ELF-1 (cell line): ENCODE results near the gene LRRC26.
A peak's percentile ranks its signal among the peaks of the same experiment; 100 is the strongest.

Experiments used
- DNase-seq: peaks from one replicate; pipeline ENCODE4 v3.0.0-alpha.2; 2016; ENCODE audit warnings: low read depth, low spot score

LRRC26 gene

DNA sequence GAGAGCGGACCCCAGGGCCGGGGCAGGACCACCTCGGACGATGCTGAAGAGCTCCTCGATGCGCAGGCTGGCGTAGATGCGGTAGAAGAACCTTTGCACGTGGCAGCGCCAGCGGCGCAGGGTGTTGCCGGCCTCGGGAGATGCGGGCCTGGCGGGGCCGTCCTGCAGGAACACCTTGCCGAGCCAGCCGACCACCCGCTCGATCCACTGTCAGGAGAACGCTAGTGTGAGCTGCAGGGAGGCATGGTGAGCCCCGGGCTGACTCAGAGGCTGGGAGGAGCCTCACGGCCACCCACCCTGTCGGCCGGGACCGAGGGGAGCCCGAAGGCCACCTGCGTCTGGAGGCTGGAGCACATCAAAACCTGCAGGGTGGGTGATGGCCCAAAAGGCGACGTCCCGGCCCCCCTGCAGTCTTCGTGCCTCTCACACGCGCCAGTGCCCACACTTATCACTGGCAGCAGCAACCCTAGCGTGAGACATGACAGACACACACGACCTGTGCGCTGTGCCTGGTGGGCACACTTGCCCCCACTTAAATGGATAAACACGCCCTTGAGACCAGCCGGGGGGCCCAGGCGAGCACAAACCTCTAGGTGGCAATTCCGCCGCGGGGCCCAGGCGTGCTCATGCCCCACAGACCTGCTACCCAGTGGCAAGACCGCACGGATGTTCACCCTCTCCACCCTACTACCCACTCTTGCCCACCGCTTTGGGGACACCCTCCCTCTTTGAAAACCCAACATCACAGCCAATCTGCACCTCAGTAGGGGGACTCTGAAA, 15.2 kb upstream of the LRRC26 start:
- no peak for DNase-seq

DNA sequence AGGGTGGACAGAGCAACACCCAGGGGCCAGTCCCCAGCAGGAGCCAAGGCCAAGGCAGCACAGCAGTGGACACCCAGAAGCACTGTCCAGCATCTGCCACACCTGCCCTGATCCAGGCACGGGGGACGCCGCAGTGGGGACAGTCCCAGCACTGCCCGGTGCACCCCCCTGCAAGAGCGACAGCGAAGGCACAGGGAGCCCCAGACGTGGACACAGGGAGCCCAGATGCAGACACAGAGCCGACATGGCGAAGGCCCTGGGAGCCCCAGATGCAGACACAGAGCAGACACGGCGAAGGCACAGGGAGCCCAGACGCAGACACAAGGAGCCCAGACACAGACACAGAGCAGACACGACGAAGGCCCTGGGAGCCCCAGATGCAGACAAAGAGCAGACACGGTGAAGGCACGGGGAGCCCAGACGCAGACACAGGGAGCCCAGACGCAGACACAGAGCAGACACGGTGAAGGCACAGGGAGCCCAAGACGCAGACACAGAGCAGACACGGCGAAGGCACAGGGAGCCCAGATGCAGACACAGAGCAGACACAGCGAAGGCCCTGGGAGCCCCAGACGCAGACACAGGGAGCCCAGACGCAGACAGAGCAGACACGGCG, 14.2 kb upstream of the LRRC26 start:
- no peak for DNase-seq

DNA sequence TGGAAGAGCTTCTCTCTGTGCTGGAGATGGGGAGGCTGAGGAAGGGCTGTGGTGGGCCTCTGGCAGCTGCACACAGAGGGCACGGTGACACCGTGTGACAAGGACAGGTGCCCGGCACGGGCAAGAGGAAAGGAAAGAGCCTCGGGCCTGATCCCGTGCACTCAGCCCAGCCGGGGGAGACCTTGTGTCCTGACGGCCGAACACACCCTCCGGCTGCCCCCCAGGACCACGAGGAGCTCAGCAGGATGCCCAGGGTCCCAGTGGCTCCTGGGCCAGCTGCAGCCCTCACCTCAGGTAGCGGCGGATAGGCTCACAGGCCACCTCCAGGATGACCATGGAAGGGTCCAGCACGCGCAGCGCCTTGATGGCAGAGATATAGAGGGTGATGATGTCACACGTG, 13.0 kb upstream of the LRRC26 start:
- DNase-seq: no peak

DNA sequence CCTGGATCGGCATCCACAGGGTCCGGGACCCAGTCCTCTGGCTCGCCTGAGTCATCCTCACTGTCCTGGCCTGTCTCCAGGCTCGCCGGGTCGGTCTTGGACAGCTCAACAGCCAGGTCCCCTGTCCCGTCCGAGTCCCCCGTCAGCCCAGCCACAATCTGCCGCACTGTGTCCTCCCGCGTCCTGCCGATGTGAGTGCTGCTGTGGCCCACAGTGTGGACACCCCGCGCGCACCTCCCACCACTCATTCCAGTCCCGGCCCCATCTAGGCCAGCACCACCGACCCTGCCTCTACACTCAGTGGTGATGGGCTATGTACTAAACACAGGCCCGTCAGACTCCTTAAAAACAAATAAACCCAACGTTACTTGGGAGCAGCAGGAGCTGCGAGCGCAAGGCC, 11.8 kb upstream of the LRRC26 start:
- no peak for DNase-seq

DNA sequence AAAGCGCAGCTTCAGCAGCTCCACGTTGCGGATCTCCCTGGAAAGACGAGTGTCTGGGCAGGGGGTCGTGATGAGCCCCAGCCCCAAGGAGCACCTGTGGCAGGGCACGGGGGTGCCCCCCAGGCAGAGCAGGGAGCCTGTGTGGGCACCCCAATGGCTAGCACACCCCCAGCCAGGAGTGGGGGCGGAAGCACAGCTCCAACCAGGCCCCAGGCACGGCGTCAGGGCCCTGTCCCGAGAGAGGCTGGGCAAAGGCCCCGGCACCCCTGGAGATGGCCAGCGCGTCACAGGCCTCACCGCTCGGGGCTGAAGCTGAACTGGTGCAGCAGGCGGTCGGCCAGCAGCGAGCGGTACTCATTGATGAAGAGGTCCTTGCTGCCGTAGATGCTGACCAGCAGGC, 10.6 kb upstream of the LRRC26 start:
- no peak for DNase-seq

DNA sequence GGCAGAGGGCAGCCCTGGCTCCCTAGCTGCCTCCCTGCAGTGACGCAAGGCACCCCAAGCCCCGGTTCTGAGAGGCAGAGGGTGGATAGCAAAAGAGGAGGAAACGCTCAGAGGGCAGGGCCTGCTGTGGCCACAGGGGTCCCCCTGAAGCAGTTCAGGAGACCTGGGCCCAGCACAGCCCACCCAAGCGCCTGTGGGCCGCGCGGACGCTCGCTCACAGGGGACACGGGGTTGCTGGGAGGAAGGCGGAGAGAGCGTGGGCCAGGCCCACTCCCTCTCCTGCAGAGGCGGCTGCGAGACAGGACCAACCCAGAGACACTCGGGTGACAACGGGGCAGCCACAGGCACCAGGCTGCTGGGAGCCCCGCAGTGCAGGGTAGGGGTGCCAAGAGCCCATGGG, 9.9 kb upstream of the LRRC26 start:
- no peak for DNase-seq

DNA sequence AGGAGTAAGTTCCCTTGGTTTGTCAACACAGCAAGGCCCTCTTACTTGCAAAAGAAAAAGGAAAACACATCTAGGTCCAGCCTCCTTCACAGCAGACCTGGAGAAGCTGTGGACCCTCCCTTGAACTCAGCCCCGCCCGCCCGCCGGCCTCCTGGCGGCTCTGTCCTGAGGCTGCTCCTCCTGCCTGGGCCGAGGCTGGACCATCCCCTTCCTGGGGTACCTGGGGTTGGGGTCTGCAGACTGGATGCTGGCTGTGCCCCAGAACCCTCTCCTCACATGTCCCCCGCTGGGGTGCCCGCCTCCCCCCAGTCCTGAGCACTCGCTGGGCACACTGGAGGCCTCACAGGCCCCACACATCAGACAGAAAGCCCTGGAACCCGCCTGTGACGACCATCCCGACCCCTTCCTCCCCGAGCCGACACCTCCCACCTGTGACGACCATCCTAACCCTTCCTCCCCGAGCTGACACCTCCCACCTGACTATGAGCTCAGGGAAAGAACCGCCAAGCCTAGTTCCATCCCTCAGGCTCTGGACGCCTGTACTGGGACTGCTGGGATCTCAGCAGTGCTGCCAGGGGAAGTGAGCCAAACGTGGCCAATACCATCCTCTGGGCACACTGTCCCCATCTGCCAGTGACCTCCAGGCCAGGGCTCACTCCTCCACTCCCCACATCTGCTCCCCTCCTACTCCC, 9.2 kb upstream of the LRRC26 start:
- no peak for DNase-seq

DNA sequence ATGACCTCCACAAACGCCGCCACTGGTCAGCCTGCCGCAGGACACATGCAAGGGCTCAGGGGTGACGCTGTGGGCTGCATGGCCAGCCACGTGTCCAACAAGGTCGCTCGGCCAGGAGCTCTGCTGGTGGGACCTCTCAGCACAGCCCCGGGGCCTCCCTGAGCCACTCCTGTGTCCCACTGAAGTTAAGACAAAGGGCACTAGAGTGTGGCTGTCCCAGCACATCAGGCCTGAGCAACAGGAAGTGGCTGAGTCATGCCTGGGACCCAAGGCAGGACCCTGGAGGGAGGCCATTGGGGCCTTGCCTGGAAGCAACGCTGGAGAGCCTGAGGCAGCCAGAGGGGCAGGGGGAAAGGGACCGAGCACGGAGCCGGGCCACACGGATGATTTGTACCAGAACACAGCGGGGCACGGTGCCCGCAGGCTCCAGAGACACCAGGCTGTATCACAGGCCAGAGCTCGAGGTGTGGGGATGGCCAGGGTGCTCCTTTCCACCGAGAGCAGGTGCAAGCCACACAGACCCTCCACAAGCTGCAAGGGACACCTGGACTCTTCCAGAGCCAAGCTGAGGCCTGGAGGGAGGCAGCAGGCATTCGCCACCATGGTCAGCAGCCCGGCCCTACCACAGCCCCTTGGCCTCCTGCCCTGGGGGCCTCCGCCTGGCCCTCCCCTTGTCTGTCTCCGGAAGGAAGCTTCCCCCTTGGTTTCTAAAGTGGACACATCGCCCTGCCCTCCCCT, 8.5 kb upstream of the LRRC26 start:
- no peak for DNase-seq

DNA sequence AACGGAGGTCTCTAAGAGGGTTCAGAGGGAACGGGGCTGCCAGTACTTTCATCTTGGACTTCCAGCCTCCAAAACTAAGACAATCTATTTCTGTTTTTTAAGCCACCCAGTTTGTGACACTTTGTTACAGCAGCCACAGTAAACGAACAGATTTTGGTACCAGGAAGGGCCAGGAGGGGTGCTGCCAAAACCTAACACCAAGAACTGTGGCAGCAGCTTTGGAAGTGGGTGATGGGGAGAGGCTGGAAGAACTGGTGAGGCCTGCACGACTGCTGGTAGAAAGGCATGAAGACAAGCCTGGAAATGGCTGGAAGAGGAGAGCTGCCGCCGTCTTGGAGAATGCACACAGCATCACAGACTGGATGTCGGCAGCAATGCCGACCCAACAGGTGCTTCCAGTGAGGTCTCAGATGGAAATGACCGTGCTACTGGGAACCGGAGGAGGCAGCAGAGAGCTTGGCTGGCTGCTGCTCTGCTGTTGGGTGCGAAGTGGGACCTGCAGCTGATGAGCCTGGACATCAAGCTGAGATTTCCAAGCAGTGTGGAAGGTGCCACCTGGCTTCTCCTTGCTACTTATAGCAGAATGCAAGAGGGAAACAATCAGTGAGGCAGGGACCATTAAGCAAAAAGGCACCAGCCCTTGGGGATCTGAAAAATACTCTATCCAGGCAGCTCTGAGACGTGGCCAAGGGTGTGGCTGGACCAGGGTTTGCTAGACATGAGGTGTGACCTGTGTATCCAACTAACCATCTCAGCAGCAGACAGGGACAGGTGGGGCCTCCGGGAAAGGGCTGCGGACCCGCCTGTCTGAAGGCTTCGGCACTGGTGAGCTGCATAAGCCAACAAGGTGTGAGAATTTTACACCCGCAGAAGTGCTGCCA, 6.7 kb upstream of the LRRC26 start:
- peak; percentile 63 for DNase-seq

DNA sequence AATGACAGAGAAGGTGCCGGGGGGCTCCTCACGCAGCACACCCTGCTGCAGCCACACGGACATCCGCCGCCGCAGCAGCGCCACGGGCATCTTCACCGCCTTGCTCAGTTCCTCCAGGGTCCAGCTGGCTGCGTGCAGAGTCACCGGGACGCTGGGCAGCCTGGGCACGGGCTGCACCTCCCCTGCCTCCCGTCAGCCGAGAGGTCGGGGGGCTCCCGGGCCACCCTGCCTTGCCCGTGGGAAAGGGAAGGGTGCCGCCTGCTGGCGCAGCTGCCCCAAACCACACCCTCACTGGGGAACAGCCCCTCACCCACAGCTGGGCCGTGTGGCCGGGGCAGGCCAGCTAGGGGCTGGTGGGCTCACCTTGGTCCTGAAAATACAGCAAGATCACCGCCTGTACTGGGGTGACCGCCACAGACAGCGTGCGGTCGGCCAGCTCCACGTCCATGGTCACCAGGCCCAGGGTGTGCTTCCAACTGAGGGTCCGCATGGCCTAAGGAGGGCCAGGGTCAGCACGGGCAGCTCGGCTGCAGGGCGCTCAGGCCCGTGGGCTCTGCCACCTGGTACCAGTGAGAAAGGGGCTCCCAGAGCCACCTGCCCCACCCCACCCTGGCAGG, 5.6 kb upstream of the LRRC26 start:
- DNase-seq: no peak

DNA sequence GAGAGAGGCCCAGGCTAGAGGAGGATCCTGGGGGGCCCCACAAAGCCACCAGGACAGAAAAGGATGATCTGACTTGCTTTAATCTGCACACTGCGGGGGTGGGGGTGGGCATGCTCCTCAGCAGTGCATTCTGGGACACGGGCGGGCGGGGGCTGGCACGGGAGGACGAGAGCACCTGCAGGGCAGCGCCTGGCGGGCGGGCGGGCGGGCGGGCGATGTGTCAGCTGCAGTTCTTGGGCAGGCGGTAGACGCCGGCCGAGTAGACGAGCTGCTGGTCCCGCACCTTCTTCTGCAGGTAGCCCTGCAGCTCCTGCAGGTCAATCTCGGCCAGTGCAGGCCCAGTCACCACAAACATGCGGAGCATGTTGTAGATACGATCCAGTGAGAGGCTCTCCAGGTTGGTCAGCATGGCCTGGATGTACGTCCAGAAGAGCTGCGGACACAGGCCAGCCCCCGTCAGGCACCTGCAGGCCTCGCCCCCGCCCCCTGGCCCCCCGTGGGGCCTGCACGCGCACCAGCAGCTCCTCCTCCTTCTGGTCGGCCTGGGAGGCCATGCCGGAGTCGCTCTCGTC, 5.0 kb upstream of the LRRC26 start:
- DNase-seq: peak; percentile 42

DNA sequence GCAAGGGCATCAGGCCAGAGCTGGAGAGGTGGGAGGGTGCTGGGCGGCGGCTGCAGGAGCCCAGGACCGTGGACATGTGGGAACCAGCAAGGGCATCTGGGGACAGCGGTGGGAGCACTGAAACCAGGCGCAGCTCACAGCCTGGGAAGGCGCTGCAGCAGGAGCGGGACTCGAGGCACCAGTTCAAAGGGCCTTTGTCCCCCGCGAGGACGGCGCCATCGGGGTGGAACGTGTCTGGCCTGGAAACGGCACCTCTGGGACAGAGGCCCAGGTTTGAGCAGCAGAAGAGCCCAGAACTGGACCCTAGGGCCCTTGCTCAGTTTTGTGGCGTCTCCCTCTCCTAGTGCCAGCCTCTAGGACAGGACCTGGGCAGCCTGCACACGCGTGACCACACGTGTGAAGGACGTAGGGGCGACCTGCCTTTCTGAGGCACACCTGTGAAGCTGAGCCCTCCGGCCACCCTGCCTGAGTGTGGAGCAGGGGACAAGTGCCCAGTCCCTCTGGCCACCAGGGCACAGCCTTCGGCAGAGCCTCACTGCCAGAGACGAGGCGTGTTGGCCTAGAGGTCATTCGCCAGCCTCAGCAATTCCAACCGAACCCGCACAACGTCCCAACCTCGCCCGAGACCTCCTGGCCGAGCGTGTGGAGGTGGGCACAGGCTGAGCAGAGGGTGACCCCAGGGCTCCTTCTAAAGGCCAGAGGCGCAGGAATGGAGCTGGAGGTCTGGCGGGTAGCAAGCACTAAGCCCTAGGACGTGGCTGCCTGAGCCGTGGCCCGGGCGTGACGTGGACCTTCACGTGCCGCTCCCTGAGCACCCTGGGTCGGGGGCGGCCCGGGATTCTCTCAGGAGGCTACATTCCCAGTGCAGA, 4.2 kb upstream of the LRRC26 start:
- no peak for DNase-seq

DNA sequence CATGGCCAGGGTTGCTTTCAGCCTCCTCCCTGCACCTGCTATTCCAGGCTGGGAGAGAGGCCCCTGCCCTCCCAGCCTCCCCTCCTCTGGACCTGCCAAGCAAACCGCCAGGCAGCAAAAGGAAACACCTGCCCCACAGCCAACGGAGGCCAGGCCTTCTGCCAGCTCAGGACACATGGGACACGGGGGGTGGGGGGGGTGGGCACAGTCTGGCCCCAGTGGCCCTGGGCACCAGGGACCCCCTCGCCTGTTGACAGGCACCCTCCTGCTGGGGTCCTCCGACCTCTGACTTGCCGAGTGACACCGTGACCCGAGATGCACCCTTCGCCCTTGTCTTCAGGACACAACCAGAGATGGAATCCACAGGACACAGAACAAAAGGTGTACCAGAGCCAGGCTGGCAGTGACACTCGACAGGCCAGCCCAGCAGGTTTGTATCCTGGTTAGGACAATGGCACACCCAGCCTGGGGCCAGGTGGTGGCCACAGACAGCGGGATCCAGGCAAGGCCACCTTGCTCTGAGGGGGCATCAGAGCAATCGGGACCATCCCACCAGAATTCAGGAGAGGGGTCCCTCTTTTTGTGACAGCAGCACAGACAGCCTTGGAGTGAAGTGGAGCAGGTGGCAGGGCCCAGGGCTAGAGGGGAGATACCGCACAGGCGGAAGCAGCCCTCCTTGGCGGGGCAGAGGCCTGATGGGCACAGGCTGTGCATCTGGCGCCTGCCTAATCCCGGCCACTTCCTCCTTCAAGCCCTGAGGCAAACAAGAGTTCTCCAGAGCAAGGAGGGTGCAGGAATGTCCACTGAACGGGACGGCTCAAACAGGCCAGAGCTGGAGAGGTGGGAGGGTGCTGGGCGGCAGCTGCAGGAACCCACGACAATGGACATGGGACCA, 3.3 kb upstream of the LRRC26 start:
- DNase-seq: no peak

DNA sequence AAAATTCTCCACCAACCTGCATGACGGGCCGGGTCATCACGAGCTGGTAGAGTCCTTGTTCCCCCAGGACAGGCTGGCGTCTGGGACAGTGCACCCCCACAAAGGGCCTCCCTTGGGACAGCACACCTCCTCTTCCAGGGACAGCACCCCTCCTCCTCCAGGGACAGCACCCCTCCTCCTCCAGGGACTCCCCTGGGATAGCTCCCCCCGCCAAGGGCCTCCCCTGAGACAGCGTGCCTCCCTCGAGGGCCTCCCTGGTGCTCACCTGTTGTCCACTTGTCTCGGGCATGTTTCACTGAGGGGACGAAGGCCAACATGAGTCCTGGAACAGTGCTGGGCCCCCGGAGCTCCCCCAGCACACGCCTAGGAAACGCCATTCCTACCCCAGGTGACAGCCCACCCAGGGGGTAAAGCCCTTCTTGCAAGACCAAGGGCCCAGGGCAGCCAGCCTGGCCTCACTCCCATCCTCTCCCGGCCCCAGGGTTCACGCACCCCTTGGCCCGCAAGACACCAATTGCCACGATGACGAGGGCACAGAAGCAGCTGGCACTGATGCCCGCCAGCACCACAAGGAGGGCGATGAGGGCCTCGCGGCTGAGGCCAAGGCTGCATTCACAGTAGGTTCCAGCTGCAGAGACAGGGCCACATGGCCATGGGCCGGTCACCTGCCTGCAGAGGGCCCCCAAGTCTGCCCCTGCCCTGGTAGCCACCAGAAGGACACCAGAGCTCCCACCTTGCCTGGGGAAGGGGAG, 1.5 kb upstream of the LRRC26 start:
- no peak for DNase-seq

DNA sequence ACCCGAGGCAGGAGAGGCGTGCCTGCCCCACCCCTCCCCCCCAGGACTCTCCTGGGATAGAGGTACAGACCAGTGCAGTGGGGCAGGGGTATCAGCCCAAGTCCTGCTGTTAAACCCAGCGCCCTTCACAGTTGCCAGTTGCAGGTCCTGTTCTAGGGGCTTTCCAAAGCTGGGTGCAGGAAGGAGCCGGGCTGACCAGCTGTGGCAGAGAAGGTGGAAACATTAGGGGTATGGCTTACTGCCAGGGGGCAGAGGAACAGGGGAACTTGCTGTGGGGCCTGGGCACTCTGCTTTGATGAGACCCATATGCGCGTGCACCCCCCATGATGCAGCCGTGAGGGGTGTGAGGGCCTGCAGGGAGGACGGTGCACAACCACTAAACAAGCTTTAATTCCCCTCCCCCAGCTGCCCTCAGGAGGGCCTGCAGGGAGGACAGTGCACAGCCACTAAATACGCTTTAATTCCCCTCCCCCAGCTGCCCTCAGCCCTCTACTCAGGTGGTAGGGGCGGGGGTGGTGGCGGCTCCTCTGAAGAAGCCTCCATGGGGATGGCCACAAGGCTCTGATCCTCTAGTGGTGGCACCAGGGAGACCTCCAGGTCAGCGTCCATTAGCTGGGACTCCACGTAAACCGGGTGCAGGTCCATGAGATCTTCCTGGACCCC, 766 bp upstream of the LRRC26 start:
- no peak for DNase-seq

DNA sequence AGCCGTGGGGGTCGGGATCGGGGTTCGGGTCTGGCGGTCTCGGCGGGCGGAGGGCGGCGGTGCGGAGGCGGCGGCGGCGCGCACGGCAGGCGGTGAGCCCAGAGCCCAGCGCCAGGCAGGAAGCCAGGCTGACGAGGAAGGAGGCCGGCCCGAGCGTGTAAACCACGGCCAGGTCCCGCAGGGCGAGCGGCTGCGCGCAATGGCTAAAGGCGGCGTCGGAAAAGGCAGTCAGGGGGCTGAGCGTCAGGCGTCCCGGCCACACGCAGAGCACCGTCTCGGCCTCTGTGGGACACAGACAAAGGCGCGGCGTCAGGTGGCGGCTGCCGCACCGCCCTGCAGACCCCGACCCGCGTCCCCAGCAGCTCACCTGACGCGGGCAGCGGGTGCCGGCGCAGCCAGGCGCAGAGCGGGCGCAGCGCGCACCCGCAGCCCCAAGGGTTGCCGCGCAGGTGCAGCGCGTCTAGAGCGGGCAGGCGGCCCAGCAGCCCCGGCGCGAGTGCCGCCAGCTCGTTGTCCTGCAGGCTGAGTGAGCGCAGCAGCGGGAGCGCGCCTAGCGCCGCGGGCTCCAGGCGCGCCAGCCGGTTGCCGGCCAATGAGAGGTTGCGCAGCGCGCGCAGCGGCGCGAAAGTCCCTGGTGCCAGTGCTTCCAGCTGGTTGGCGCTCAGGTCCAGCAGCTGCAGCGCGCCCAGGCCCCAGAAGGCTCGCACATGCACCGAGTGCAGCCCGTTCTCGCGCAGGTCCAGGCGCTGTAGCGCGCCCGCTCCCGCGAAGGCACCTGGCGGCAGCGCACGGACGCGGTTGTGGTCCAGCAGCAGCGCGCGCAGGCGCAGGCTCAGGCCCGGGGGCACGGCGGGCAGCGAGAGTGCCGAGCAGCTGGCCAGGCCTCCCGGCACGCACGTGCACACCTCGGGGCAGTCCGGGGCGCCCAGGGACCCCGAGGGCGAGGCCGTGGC, 671 bp downstream of the LRRC26 start:
- peak; percentile 86 for DNase-seq
